ENCODE results near the gene DNAJC3.

- TF ChIP-seq CTCF (IDR thresholded peaks at IDR 0.05 in 2 of 3, conservative IDR thresholded peaks at IDR 0.05 in 1 of 3; ENCODE audit: insufficient read depth in 2 of 3, low read depth in 1 of 3, low read length in 3 of 3) (peak; percentile 29 to 64 (median 39); a peak in 3 of 6 replicates), SMC3 (conservative IDR thresholded peaks at IDR 0.05; ENCODE audit: insufficient read depth, low read depth, low read length) (0 out of 2 replicates have a peak, but pooled peaks have one; percentile 24), MNT (conservative IDR thresholded peaks at IDR 0.05) (no peak), HLTF (IDR thresholded peaks at IDR 0.05) (no peak), STAG1 (CRISPR knock-in tag; IDR thresholded peaks at IDR 0.05; ENCODE audit: borderline replicate concordance) (no peak), RERE (CRISPR knock-in tag; IDR thresholded peaks at IDR 0.05; ENCODE audit: borderline replicate concordance) (no peak), ZBTB43 (CRISPR knock-in tag; IDR thresholded peaks at IDR 0.05) (no peak), FOXM1 (IDR thresholded peaks at IDR 0.05; ENCODE audit: low read depth) (no peak), FOXM1 (CRISPR knock-in tag; IDR thresholded peaks at IDR 0.05; ENCODE audit: low read depth) (no peak)
- TF ChIP-seq, protein P1, sequence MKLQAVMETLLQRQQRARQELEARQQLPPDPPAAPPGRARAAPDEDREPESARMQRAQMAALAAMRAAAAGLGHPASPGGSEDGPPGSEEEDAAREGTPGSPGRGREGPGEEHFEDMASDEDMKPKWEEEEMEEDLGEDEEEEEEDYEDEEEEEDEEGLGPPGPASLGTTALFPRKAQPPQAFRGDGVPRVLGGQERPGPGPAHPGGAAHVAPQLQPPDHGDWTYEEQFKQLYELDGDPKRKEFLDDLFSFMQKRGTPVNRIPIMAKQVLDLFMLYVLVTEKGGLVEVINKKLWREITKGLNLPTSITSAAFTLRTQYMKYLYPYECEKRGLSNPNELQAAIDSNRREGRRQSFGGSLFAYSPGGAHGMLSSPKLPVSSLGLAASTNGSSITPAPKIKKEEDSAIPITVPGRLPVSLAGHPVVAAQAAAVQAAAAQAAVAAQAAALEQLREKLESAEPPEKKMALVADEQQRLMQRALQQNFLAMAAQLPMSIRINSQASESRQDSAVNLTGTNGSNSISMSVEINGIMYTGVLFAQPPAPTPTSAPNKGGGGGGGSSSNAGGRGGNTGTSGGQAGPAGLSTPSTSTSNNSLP (IDR thresholded peaks at IDR 0.05; ENCODE audit: borderline replicate concordance, low read depth, low read length), result no peak
Observed at GRCh38 chr13:95660981-95661581, 15.9 kb upstream of the DNAJC3 start.

Data from K562 (cell line).